Tibial nerve (tissue), 4 donors: ENCODE results near the gene CCND3.

Experiments
- EP300 ChIP-seq, 2 donors: sonication (generic); formaldehyde crosslinking; IDR thresholded peaks; one replicate each; pipeline ENCODE4 v1.6.1; 2017; ENCODE audit warnings: antibody characterized with exemption in 2 of 2, mild to moderate bottlenecking in 1 of 2
- POLR2A ChIP-seq, 2 donors: fragments of 450-650 bp; IDR thresholded peaks; one replicate each; pipeline ENCODE4 v1.6.1; 2017; ENCODE audit warnings: antibody characterized with exemption in 2 of 2, mild to moderate bottlenecking in 2 of 2, moderate library complexity in 2 of 2
- TF ChIP-seq, protein P1 (sequence below), 5 experiments: fragments of 200-600 bp in 3 of 5; fragments of 450-650 bp in 2 of 5; sonication (generic) in 3 of 5; IDR thresholded peaks; one replicate each; pipeline ENCODE4 v1.5.1; 2016 to 2019; ENCODE audit warnings: antibody characterized with exemption in 5 of 5, mild to moderate bottlenecking in 3 of 5, moderate library complexity in 2 of 5

DNA sequence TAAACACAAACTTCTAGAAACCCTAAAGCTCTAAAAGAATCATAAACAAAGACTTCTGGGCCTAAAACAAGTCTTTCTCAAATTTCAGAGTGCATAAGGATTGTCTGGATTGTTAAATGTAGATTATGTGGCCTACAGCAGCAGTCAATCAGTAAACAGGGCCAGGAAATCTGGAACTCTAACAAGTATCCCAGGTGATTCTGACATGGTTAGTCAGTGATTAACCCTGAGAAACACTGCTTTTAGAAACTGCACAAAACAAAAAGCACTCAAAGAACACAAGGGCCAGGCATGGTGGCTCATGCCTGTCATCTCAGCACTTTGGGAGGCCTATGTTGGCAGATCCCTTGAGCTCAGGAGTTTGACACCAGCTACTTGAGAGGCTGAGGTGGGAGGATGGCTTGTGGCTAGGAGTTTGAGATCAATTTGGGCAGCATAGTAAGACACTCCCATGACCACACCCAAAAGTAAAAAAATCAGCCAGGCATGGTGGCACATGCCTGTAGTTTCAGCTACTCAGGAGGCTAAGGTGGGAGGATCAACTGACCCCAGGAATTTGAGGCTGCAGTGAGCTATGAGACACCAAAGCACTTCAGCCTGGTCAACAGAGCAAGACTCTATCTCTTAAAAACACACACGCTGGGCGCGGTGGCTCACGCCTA lies 26.6 kb downstream of the CCND3 start:
- TF ChIP-seq, protein P1, sequence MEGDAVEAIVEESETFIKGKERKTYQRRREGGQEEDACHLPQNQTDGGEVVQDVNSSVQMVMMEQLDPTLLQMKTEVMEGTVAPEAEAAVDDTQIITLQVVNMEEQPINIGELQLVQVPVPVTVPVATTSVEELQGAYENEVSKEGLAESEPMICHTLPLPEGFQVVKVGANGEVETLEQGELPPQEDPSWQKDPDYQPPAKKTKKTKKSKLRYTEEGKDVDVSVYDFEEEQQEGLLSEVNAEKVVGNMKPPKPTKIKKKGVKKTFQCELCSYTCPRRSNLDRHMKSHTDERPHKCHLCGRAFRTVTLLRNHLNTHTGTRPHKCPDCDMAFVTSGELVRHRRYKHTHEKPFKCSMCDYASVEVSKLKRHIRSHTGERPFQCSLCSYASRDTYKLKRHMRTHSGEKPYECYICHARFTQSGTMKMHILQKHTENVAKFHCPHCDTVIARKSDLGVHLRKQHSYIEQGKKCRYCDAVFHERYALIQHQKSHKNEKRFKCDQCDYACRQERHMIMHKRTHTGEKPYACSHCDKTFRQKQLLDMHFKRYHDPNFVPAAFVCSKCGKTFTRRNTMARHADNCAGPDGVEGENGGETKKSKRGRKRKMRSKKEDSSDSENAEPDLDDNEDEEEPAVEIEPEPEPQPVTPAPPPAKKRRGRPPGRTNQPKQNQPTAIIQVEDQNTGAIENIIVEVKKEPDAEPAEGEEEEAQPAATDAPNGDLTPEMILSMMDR (IDR thresholded peaks at IDR 0.05), result no peak
- TF ChIP-seq EP300 (IDR thresholded peaks at IDR 0.05) (no peak), POLR2A (IDR thresholded peaks at IDR 0.05) (no peak)
